Transverse colon (tissue), 3 donors: ENCODE measurements around the gene SLIT3.

Source experiments
- EP300 ChIP-seq: sonication (generic); formaldehyde crosslinking; IDR thresholded peaks from one replicate; pipeline ENCODE4 v1.6.1; 2017; ENCODE audit warnings: antibody characterized with exemption, low read depth
- POLR2A ChIP-seq: fragments of 450-650 bp; IDR thresholded peaks from one replicate; pipeline ENCODE4 v1.6.1; 2016; ENCODE audit warnings: antibody characterized with exemption, mild to moderate bottlenecking, moderate library complexity
- TF ChIP-seq, protein P1 (sequence below), 5 experiments: fragments of 200-600 bp in 3 of 5; fragments of 450-650 bp in 2 of 5; sonication (generic) in 3 of 5; IDR thresholded peaks; 1 replicate in 2 of 5; 2 replicates in 3 of 5; pipeline ENCODE4 v1.5.1; 2016 to 2017; ENCODE audit warnings: antibody characterized with exemption in 5 of 5, inconsistent platforms in 3 of 5, mild to moderate bottlenecking in 2 of 5, moderate library complexity in 1 of 5

DNA sequence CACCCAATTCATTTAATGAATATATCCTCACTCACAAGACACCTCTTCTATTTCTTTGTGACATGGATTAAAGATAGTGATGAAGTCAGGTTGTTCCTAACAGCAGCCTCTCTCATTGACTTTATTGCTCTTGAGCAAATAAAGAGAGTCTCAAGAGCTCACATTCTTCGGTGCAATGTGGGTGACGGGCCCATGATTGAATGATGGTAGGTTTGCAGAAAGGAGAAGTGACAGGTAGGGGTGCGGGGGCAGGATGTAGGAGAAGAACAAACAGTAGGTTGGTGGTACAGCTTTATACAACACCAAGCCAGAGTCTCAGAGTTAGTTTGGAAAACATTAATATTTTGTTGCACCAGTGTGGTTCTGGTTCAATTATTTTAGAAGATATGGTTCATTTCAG lies 122.2 kb downstream of the SLIT3 start:
- TF ChIP-seq, protein P1, sequence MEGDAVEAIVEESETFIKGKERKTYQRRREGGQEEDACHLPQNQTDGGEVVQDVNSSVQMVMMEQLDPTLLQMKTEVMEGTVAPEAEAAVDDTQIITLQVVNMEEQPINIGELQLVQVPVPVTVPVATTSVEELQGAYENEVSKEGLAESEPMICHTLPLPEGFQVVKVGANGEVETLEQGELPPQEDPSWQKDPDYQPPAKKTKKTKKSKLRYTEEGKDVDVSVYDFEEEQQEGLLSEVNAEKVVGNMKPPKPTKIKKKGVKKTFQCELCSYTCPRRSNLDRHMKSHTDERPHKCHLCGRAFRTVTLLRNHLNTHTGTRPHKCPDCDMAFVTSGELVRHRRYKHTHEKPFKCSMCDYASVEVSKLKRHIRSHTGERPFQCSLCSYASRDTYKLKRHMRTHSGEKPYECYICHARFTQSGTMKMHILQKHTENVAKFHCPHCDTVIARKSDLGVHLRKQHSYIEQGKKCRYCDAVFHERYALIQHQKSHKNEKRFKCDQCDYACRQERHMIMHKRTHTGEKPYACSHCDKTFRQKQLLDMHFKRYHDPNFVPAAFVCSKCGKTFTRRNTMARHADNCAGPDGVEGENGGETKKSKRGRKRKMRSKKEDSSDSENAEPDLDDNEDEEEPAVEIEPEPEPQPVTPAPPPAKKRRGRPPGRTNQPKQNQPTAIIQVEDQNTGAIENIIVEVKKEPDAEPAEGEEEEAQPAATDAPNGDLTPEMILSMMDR (IDR thresholded peaks at IDR 0.05) = no peak
- TF ChIP-seq POLR2A (no peak), EP300 (no peak)
